ENCODE measurements around the gene PPM1E. TPM values are rescaled to one million over a fixed set of nuclear protein-coding genes. Genes with fewer than 3 reads are reported as not detected.

Gene PPM1E
- polyA plus RNA-seq, 1 donor from 2014 or later: 39.5 TPM

GRCh38 chr17:58785097-58785496 lies 29.4 kb downstream of the PPM1E start:
- H3F3A ChIP-seq (ENCODE audit: insufficient read depth, low read length, poor library complexity, severe bottlenecking): peaks cover 4% of the 10 kb centered on the region
- H3K36me3 ChIP-seq (ENCODE audit: insufficient read depth, low read length): no peaks in the 10 kb centered on the region
- H4K20me1 ChIP-seq (ENCODE audit: insufficient read depth): no peaks in the 10 kb centered on the region
- H3K27ac ChIP-seq (ENCODE audit: low read length): no peak overlapping the region
- TF ChIP-seq SMC3 (conservative IDR thresholded peaks at IDR 0.05; ENCODE audit: poor library complexity): no peak
- no peak for TF ChIP-seq TAF1 (IDR thresholded peaks at IDR 0.05; ENCODE audit: low read depth)
- TF ChIP-seq EP300 (conservative IDR thresholded peaks at IDR 0.05; ENCODE audit: poor library complexity, severe bottlenecking): no peak
- no peak for TF ChIP-seq MXI1 (conservative IDR thresholded peaks at IDR 0.05; ENCODE audit: poor library complexity, severe bottlenecking)
- no peak for TF ChIP-seq EZH2 (IDR thresholded peaks at IDR 0.05; ENCODE audit: borderline replicate concordance, insufficient read depth, low read length, poor library complexity, severe bottlenecking)
- no peak for TF ChIP-seq POLR2AphosphoS5 (IDR thresholded peaks at IDR 0.05)
- no peak for TF ChIP-seq RAD21 (conservative IDR thresholded peaks at IDR 0.05)
- TF ChIP-seq, protein P1, sequence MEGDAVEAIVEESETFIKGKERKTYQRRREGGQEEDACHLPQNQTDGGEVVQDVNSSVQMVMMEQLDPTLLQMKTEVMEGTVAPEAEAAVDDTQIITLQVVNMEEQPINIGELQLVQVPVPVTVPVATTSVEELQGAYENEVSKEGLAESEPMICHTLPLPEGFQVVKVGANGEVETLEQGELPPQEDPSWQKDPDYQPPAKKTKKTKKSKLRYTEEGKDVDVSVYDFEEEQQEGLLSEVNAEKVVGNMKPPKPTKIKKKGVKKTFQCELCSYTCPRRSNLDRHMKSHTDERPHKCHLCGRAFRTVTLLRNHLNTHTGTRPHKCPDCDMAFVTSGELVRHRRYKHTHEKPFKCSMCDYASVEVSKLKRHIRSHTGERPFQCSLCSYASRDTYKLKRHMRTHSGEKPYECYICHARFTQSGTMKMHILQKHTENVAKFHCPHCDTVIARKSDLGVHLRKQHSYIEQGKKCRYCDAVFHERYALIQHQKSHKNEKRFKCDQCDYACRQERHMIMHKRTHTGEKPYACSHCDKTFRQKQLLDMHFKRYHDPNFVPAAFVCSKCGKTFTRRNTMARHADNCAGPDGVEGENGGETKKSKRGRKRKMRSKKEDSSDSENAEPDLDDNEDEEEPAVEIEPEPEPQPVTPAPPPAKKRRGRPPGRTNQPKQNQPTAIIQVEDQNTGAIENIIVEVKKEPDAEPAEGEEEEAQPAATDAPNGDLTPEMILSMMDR (IDR thresholded peaks at IDR 0.05; ENCODE audit: poor library complexity, severe bottlenecking): no peak
- H3K9ac ChIP-seq (ENCODE audit: low read length): no peak overlapping the region
- no peaks in the 10 kb centered on the region for H3K9me2 ChIP-seq (ENCODE audit: insufficient read depth, low read length)
- H3K4me3 ChIP-seq (ENCODE audit: low read length): no peak overlapping the region
- H3K27me3 ChIP-seq (ENCODE audit: insufficient read depth, low read depth, low read length): no peaks in the 10 kb centered on the region
- no peaks in the 10 kb centered on the region for H3K9me3 ChIP-seq (ENCODE audit: low read length)
- no peak overlapping the region for H2AFZ ChIP-seq (ENCODE audit: low read depth, low read length)
- H3K4me2 ChIP-seq (ENCODE audit: low read length): no peak overlapping the region
- H3K79me2 ChIP-seq (replicated peaks; ENCODE audit: insufficient read depth, low read length): peaks cover 6% of the 10 kb centered on the region

DNA sequence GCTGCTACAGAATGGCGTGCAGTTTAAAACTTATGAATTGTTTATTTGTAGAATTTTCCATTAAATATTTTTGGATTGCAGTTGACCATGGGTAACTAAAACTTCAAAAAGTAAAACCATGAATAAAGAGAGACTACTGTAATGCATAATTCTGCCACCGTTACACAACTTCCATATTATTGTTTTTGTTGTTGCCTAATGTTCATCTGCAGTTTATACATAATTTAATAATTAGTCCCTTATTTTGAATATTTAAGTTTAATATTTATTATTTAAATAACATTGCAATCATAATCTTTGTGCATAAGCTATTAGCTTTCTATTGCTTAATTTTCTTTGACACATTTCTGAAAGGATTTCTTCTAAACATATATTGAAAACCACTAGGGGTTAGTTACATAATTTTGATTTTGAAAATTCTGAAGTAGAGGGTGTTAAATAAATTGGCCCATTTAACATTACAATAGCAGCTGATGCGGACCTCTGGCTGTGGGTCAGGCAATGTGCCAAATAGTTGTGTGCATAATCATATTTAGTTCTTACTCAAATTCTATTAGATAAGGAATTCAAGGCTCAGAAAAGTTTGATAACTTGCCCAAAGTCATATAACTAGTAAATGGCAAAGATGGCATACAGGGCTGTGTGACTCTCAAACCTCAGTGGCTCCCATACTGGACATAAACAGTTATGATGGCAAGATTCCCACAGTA lies 31.1 kb downstream of the PPM1E start:
- Histone ChIP-seq H3K4me3 (ENCODE audit: low read length) (no peak overlapping the region), H3K36me3 (ENCODE audit: insufficient read depth, low read length) (no peaks in the 10 kb centered on the region), H2AFZ (ENCODE audit: low read depth, low read length) (no peak overlapping the region), H4K20me1 (ENCODE audit: insufficient read depth) (no peaks in the 10 kb centered on the region), H3F3A (ENCODE audit: insufficient read depth, low read length, poor library complexity, severe bottlenecking) (peaks cover 4% of the 10 kb centered on the region), H3K27ac (ENCODE audit: low read length) (no peak overlapping the region), H3K9me2 (ENCODE audit: insufficient read depth, low read length) (no peaks in the 10 kb centered on the region), H3K9ac (ENCODE audit: low read length) (no peak overlapping the region), H3K27me3 (ENCODE audit: insufficient read depth, low read depth, low read length) (no peaks in the 10 kb centered on the region), H3K9me3 (ENCODE audit: low read length) (no peaks in the 10 kb centered on the region), H3K79me2 (replicated peaks; ENCODE audit: insufficient read depth, low read length) (no peaks in the 10 kb centered on the region), H3K4me2 (ENCODE audit: low read length) (no peak overlapping the region)
- TF ChIP-seq EZH2 (IDR thresholded peaks at IDR 0.05; ENCODE audit: borderline replicate concordance, insufficient read depth, low read length, poor library complexity, severe bottlenecking) (no peak), SMC3 (conservative IDR thresholded peaks at IDR 0.05; ENCODE audit: poor library complexity) (no peak), MXI1 (conservative IDR thresholded peaks at IDR 0.05; ENCODE audit: poor library complexity, severe bottlenecking) (no peak), POLR2AphosphoS5 (IDR thresholded peaks at IDR 0.05) (no peak)
- TF ChIP-seq, protein P1 (IDR thresholded peaks at IDR 0.05; ENCODE audit: poor library complexity, severe bottlenecking): no peak

- no peaks in the 10 kb centered on the region for H3K27me3 ChIP-seq (ENCODE audit: insufficient read depth, low read depth, low read length)
- no peak overlapping the region for H2AFZ ChIP-seq (ENCODE audit: low read depth, low read length)
- H4K20me1 ChIP-seq (ENCODE audit: insufficient read depth): no peaks in the 10 kb centered on the region
- H3K79me2 ChIP-seq (replicated peaks; ENCODE audit: insufficient read depth, low read length): no peaks in the 10 kb centered on the region
- no peaks in the 10 kb centered on the region for H3K36me3 ChIP-seq (ENCODE audit: insufficient read depth, low read length)
- H3K9me3 ChIP-seq (ENCODE audit: low read length): no peaks in the 10 kb centered on the region
- no peaks in the 10 kb centered on the region for H3K9me2 ChIP-seq (ENCODE audit: insufficient read depth, low read length)
- H3K4me2 ChIP-seq (ENCODE audit: low read length): no peak overlapping the region
- H3K9ac ChIP-seq (ENCODE audit: low read length): no peak overlapping the region
- no peak overlapping the region for H3K4me3 ChIP-seq (ENCODE audit: low read length)
- H3K27ac ChIP-seq (ENCODE audit: low read length): no peak overlapping the region
- no peaks in the 10 kb centered on the region for H3F3A ChIP-seq (ENCODE audit: insufficient read depth, low read length, poor library complexity, severe bottlenecking)
- TF ChIP-seq RAD21 (conservative IDR thresholded peaks at IDR 0.05) (no peak), TAF1 (IDR thresholded peaks at IDR 0.05; ENCODE audit: low read depth) (no peak), MXI1 (conservative IDR thresholded peaks at IDR 0.05; ENCODE audit: poor library complexity, severe bottlenecking) (no peak), SMC3 (conservative IDR thresholded peaks at IDR 0.05; ENCODE audit: poor library complexity) (no peak), EP300 (conservative IDR thresholded peaks at IDR 0.05; ENCODE audit: poor library complexity, severe bottlenecking) (no peak), POLR2AphosphoS5 (IDR thresholded peaks at IDR 0.05) (no peak), EZH2 (IDR thresholded peaks at IDR 0.05; ENCODE audit: borderline replicate concordance, insufficient read depth, low read length, poor library complexity, severe bottlenecking) (no peak)
- TF ChIP-seq, protein P2, sequence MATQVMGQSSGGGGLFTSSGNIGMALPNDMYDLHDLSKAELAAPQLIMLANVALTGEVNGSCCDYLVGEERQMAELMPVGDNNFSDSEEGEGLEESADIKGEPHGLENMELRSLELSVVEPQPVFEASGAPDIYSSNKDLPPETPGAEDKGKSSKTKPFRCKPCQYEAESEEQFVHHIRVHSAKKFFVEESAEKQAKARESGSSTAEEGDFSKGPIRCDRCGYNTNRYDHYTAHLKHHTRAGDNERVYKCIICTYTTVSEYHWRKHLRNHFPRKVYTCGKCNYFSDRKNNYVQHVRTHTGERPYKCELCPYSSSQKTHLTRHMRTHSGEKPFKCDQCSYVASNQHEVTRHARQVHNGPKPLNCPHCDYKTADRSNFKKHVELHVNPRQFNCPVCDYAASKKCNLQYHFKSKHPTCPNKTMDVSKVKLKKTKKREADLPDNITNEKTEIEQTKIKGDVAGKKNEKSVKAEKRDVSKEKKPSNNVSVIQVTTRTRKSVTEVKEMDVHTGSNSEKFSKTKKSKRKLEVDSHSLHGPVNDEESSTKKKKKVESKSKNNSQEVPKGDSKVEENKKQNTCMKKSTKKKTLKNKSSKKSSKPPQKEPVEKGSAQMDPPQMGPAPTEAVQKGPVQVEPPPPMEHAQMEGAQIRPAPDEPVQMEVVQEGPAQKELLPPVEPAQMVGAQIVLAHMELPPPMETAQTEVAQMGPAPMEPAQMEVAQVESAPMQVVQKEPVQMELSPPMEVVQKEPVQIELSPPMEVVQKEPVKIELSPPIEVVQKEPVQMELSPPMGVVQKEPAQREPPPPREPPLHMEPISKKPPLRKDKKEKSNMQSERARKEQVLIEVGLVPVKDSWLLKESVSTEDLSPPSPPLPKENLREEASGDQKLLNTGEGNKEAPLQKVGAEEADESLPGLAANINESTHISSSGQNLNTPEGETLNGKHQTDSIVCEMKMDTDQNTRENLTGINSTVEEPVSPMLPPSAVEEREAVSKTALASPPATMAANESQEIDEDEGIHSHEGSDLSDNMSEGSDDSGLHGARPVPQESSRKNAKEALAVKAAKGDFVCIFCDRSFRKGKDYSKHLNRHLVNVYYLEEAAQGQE (IDR thresholded peaks at IDR 0.05; ENCODE audit: borderline replicate concordance): no peak
- TF ChIP-seq, protein P1 (IDR thresholded peaks at IDR 0.05; ENCODE audit: poor library complexity, severe bottlenecking): no peak
These were observed 32.5 kb downstream of the PPM1E start for GRCh38 chr17:58788199-58788598.
